DLD1 (cell line): Measurements from ENCODE around the gene C1QTNF6.
"Not testable (repeated sequence)": the region's sequence is repeated elsewhere in the genome, so short reads cannot be mapped to it uniquely, and the experiment has no call there.

Experiments
- in situ Hi-C: cut with HindIII; loops from 2 replicates; pipeline ENCODE4 v1.10.0; 2017; ENCODE audit warnings: low sequenced_read_pairs

Gene C1QTNF6

GRCh38 chr22:37208401-37209139, 20.5 kb upstream of the C1QTNF6 start:
- in situ Hi-C loops = no loop called here

GRCh38 chr22:37207981-37208380, 19.9 kb upstream of the C1QTNF6 start:
- in situ Hi-C loops = no loop called here

- in situ Hi-C loops = no loop called here
Observed at GRCh38 chr22:37206841-37207821, 19.1 kb upstream of the C1QTNF6 start.

GRCh38 chr22:37206118-37206840, 18.2 kb upstream of the C1QTNF6 start:
- in situ Hi-C loops = no loop called here

DNA sequence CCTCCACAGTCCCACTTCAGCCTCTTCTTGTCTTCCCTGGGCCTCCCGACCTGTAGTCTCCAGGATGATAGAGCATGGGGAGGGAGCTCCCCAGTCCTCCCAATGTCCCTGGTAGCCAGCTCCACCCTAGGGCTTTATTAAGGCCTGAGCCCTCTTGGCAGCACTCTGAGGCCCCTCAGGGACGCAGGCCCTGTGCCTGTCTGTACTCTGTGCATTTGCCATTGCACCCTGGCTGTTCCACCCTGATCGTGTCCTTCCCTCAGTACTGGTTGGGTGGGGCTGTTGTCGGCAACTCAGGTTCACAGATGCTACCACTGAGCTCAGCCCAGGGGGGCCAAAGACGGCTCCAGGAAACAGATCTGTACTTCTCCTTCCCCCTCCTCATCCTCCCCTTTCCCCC, 17.0 kb upstream of the C1QTNF6 start:
- in situ Hi-C loops = no loop called here

GRCh38 chr22:37204045-37204655, 16.1 kb upstream of the C1QTNF6 start:
- in situ Hi-C loops = no loop called here

DNA sequence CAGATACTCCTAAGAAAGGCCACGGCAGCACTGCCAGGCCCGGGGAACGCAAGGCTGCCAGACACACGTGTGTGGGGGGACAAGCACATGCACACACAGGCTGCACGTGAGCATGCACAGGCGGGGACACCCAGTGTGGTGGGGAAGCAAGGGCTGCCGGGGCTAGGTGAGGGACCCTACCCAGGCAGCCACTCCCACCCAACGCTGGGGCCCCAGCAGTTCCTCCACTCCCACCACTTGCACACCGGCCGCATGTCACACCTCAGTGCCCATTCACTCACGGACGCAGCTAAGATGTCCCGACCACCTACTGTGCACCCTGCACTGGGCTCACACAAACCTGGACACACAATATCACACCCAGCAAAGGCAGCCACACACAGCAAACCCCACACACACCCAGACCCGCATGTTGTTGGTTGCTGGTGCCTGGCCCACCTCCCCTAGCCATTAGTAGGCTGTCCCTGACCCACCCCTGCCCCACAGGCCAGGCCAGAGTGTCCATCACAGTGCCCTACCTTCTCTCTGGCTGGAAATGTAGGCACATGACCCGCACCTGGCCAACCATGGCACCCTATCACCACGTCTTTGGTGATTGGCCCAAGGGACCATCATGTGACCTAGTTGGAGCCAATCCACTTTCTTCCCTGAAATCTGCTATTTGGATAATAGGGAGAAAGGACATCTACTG, 15.5 kb upstream of the C1QTNF6 start:
- in situ Hi-C loops = no loop called here

- in situ Hi-C loops = no loop called here
Observed at GRCh38 chr22:37202716-37203115, 14.7 kb upstream of the C1QTNF6 start.

- in situ Hi-C loops = no loop called here
Observed at GRCh38 chr22:37202001-37202555, 14.0 kb upstream of the C1QTNF6 start.

- in situ Hi-C loops = not testable (repeated sequence)
Observed at GRCh38 chr22:37201443-37201820, 13.4 kb upstream of the C1QTNF6 start.

GRCh38 chr22:37199760-37200108, 11.7 kb upstream of the C1QTNF6 start:
- in situ Hi-C loops = no loop called here

GRCh38 chr22:37199103-37199759, 11.2 kb upstream of the C1QTNF6 start:
- in situ Hi-C loops = no loop called here

DNA sequence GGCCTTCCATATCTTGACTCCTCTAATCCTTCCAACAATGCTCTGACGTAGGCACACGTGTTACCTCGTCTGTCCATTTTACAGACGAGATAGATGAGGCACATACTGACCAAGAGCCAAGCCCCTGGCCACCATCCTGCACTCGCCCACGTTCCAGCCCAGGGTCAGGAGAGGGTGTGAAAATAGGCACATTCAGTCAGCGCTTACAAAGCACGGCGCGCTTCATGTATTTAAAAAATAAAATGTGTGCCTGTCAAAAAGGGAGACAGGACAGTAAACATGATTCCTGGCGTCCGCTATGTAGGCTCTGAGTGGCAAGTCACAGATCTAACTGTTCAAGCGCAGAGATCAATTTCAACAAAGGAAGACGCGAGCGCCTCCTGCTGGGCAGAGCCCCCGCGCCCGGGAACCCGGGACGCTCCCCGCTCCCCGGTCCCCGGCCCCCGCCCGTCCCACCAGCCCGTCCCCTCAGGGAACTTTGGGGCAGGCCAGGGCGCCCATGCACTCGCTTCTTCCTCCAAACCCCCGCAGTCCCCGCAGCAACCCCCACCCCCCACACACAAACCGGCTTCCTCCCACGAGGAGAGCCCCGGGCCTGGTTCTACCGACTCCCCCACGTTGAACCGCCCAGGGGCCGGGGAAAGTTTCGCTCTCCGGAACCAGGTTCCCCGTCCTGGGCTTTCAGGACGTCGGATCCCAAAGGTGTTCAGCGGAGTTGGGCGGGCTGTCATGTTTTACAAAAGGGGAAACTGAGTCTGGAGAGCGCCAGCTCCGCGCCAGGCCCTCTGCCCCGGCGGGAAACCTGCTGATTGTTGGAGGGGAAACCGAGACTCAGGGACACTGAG, 10.4 kb upstream of the C1QTNF6 start:
- in situ Hi-C loops = no loop called here

- in situ Hi-C loops = no loop called here
Observed at GRCh38 chr22:37197451-37198257, 9.6 kb upstream of the C1QTNF6 start.

GRCh38 chr22:37196539-37197450, 8.7 kb upstream of the C1QTNF6 start:
- in situ Hi-C loops = no loop called here

DNA sequence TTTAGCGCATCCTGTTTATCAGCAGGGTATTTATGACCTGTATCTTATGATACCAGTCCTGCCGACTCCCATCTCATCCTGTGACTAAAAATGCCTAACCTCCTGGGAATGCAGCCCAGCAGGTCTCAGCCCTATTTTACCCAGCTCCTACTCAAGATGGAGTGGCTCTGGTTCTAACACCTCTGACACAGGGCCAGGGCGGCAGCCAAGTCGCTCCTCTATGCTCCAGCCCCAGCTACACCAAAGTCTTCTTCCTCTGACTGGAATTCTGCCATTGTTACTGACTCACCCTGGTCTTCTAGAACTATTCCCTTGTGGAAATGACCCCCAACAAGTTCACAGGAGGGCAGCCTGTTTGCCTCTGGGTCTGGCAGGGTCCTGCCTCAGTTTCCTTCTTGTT, 7.9 kb upstream of the C1QTNF6 start:
- in situ Hi-C loops = no loop called here

DNA sequence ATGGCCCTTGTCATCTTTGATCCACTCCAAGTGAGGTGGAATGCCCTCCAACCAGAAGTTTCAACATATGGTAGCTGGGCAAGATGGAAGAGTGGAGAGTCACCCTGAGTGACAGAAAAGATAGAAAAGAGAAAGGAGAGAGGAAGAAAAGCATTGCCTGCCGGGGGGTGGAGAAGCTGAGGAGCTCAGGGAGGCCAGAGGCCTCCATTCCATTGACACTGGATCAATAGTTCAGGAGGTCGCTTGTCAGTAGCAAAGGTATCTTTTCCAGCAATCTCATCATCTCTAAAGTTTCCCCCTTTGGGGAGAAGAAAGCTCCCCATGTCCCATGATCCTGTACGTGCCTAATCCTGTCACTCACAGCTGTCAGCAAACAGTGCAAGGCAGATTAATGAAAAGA, 6.7 kb upstream of the C1QTNF6 start:
- in situ Hi-C loops = no loop called here
